Naive thymus-derived CD4-positive, alpha-beta T cell (primary cell): ENCODE measurements around the gene DNAJC22. TPM values are rescaled to one million over a fixed set of nuclear protein-coding genes. Genes with fewer than 3 reads are reported as not detected.

Experiments used
- ATAC-seq: fragments of 150-1000 bp; cut with Tn5 transposase; 2 replicates; pipeline ENCODE4 v1.10.0; 2021; ENCODE audit warnings: mild to moderate bottlenecking, moderate library complexity
- CTCF ChIA-PET: fragments of 350-600 bp; sonication (Branson Sonifier 250); formaldehyde crosslinking; loops from one replicate; lab custom pipeline; 2021; ENCODE audit warnings: antibody characterized with exemption; lab: Charles Lee
- POLR2A ChIA-PET: fragments of 350-600 bp; sonication (Branson Sonifier 250); formaldehyde crosslinking; loops from one replicate; lab custom pipeline; 2021; ENCODE audit warnings: antibody characterized with exemption, inconsistent platforms; lab: Charles Lee
- DNase-seq, 9 donors: peaks; one replicate each; pipeline versions ENCODE4 v3.0.0 to v3.0.0-alpha.2; 2020 to 2022; ENCODE audit warnings: mixed read lengths in 1 of 9
- H3K27ac ChIP-seq: one replicate; pipeline ENCODE4 v1.7.0; 2013; ENCODE audit warnings: mild to moderate bottlenecking, low read depth, low read length, moderate library complexity
- H3K27me3 ChIP-seq, 2 donors: one replicate each; pipeline ENCODE4 v1.7.0; 2013; ENCODE audit warnings: low read length in 2 of 2, mild to moderate bottlenecking in 2 of 2, moderate library complexity in 2 of 2; ENCODE audit not compliant: control insufficient read depth in 2 of 2, insufficient read depth in 2 of 2
- H3K36me3 ChIP-seq, 3 experiments: 1 replicate in 2 of 3; 2 replicates in 1 of 3; pipeline ENCODE4 v1.7.0; 2013; ENCODE audit warnings: low read length in 3 of 3, mild to moderate bottlenecking in 3 of 3, moderate library complexity in 1 of 3; ENCODE audit not compliant: insufficient read depth in 3 of 3, control insufficient read depth in 2 of 3
- H3K4me1 ChIP-seq, 2 donors: one replicate each; pipeline ENCODE4 v1.7.0; 2013; ENCODE audit warnings: low read length in 2 of 2, mild to moderate bottlenecking in 2 of 2, moderate library complexity in 1 of 2; ENCODE audit not compliant: control insufficient read depth in 2 of 2, insufficient read depth in 2 of 2
- H3K4me3 ChIP-seq: 2 replicates; pipeline ENCODE4 v1.7.0; 2013; ENCODE audit warnings: mild to moderate bottlenecking, low read length
- H3K9me3 ChIP-seq, 3 experiments: 1 replicate in 2 of 3; 2 replicates in 1 of 3; pipeline ENCODE4 v1.7.0; 2013; ENCODE audit warnings: low read length in 3 of 3; ENCODE audit not compliant: control insufficient read depth in 2 of 3
- H3K27ac Mint-ChIP-seq, 9 donors: one replicate each; pipeline ENCODE4 v1.8.0; 2020 to 2022; ENCODE audit warnings: mixed read lengths in 9 of 9, mild to moderate bottlenecking in 8 of 9, moderate library complexity in 5 of 9, inconsistent platforms in 2 of 9
- H3K27me3 Mint-ChIP-seq, 5 donors: one replicate each; pipeline ENCODE4 v1.8.0; 2021 to 2022; ENCODE audit warnings: mixed read lengths in 5 of 5, mild to moderate bottlenecking in 1 of 5
- H3K36me3 Mint-ChIP-seq, 5 donors: one replicate each; pipeline ENCODE4 v1.8.0; 2020 to 2022; ENCODE audit warnings: mixed read lengths in 5 of 5, mild to moderate bottlenecking in 3 of 5, inconsistent platforms in 1 of 5
- H3K4me1 Mint-ChIP-seq, 7 donors: one replicate each; pipeline ENCODE4 v1.8.0; 2020 to 2022; ENCODE audit warnings: mixed read lengths in 7 of 7, mild to moderate bottlenecking in 3 of 7, inconsistent platforms in 1 of 7
- H3K4me3 Mint-ChIP-seq, 10 donors: one replicate each; pipeline ENCODE4 v1.8.0; 2020 to 2022; ENCODE audit warnings: mild to moderate bottlenecking in 10 of 10, mixed read lengths in 10 of 10, moderate library complexity in 6 of 10, inconsistent platforms in 2 of 10
- H3K9me3 Mint-ChIP-seq, 11 donors: one replicate each; pipeline ENCODE4 v1.8.0; 2020 to 2022; ENCODE audit warnings: mixed read lengths in 11 of 11, mild to moderate bottlenecking in 4 of 11, inconsistent platforms in 1 of 11, moderate library complexity in 1 of 11
- intact Hi-C, 2 donors: fragments of 100-400 bp; cut with micrococcal nuclease; formaldehyde crosslinking; loops; one replicate each; pipeline ENCODE4 v1.15.1; 2023
- polyA plus RNA-seq, 2 donors: library from polyadenylated mRNA; unstranded; fragments of 300-500 nt; fragmentation: Illumina TruSeq; gene quantifications; one replicate each; pipeline ENCODE4 v1.2.3, GENCODE V29; 2021
- total RNA-seq, 6 experiments: library from RNA in 5 of 6; stranded (reverse) in 5 of 6; gene quantifications; 1 replicate in 5 of 6; 2 replicates in 1 of 6; pipeline ENCODE4 v1.2.3 and lab custom pipeline; 2021 to 2026

The DNAJC22 gene
- total and polyA plus RNA-seq, 7 experiments from 2014 or later: not detected

GRCh38 chr12:49365542-49365941, 18.9 kb downstream of the DNAJC22 start:
- H3K4me3 ChIP-seq: no peak overlapping the region
- Mint-ChIP-seq H3K27ac (peak overlapping the region in 4 of 9 donors; percentile 83 to 95 (median 90)), H3K9me3 (no peaks in the 10 kb centered on the region), H3K4me1 (peaks cover 11 to 35% (median 31%) of the 10 kb centered on the region in 7 donors), H3K36me3 (no peaks in the 10 kb centered on the region), H3K27me3 (peaks cover 0 to 9% (median 0%) of the 10 kb centered on the region in 5 donors), H3K4me3 (peak overlapping the region in 9 of 10 donors; percentile 4 to 88 (median 47))
- H3K36me3 ChIP-seq: peaks cover 0 to 10% (median 0%) of the 10 kb centered on the region in 3 experiments
- no peaks in the 10 kb centered on the region for H3K9me3 ChIP-seq
- no peak overlapping the region for H3K27ac ChIP-seq
- intact Hi-C loops: loop anchor here (5.0 to 10.0 kb wide), 4 partner anchors 202 to 377 kb away; partner anchors contain the start of genes FMNL3 (in 1 of the 2), MCRS1 (in 1 of the 2), PRPF40B (in 1 of the 2) and TMBIM6 (in 1 of the 2)
- H3K4me1 ChIP-seq: peaks cover 0 to 15% of the 10 kb centered on the region in 2 donors
- ATAC-seq: no peak
- POLR2A ChIA-PET: interaction anchor here (1.0 to 2.3 kb wide), 2 partner anchors 10 to 146 kb away, joined by 3 to 10 read pairs; no protein-coding TSS in a partner anchor
- DNase-seq: no peak
- CTCF ChIA-PET: interaction anchor here (0.7 to 2.6 kb wide), 6 partner anchors 12 to 258 kb away, joined by 3 to 14 read pairs (median 6); partner anchors contain the start of genes DNAJC22 and PRPF40B
- H3K27me3 ChIP-seq: no peaks in the 10 kb centered on the region

- Mint-ChIP-seq H3K9me3 (no peaks in the 10 kb centered on the region), H3K4me3 (peak overlapping the region; percentile 71 to 97 (median 88)), H3K36me3 (peaks cover 0 to 1% (median 0%) of the 10 kb centered on the region in 5 donors), H3K27ac (peak overlapping the region; percentile 65 to 97 (median 94)), H3K27me3 (peaks cover 0 to 6% (median 0%) of the 10 kb centered on the region in 5 donors), H3K4me1 (peaks cover 11 to 37% (median 31%) of the 10 kb centered on the region in 7 donors)
- Histone ChIP-seq H3K27ac (peak overlapping the region; percentile 87), H3K36me3 (peaks cover 0 to 10% (median 0%) of the 10 kb centered on the region in 3 experiments), H3K9me3 (no peaks in the 10 kb centered on the region), H3K4me1 (peaks cover 0 to 15% of the 10 kb centered on the region in 2 donors), H3K4me3 (peak overlapping the region; percentile 90), H3K27me3 (no peaks in the 10 kb centered on the region)
- ATAC-seq (no peak), DNase-seq (no peak)
- ChIA-PET CTCF (interaction anchor here (0.7 to 2.6 kb wide), 8 partner anchors 9 to 257 kb away, joined by 3 to 14 read pairs (median 4); partner anchors contain the start of genes DNAJC22 and PRPF40B), POLR2A (interaction anchor here (0.7 to 2.3 kb wide), 9 partner anchors 9 to 235 kb away, joined by 3 to 10 read pairs (median 4); partner anchors contain the start of genes TROAP and TUBA1B)
- intact Hi-C loops: loop anchor here (1.0 to 10.0 kb wide), 12 partner anchors 8 to 477 kb away; partner anchors contain the start of genes MCRS1 (in 2 of the 2), TROAP (in 2 of the 2), BCDIN3D (in 1 of the 2) and FMNL3 (in 1 of the 2)
Measured at GRCh38 chr12:49366096-49366651, 19.5 kb downstream of the DNAJC22 start.

- peaks cover 0 to 15% of the 10 kb centered on the region in 2 donors for H3K4me1 ChIP-seq
- peaks cover 11 to 39% (median 31%) of the 10 kb centered on the region in 7 donors for H3K4me1 Mint-ChIP-seq
- H3K27me3 Mint-ChIP-seq: peaks cover 0 to 2% (median 0%) of the 10 kb centered on the region in 5 donors
- H3K27me3 ChIP-seq: no peaks in the 10 kb centered on the region
- H3K36me3 ChIP-seq: peaks cover 0 to 10% (median 0%) of the 10 kb centered on the region in 3 experiments
- H3K27ac ChIP-seq: peak overlapping the region; percentile 87
- ATAC-seq (peak; percentile 90), DNase-seq (peak; percentile 72 to 95 (median 82))
- ChIA-PET CTCF (interaction anchor here (0.9 to 2.6 kb wide), 9 partner anchors 9 to 257 kb away, joined by 3 to 14 read pairs (median 3); partner anchors contain the start of genes DNAJC22 and PRPF40B), POLR2A (interaction anchor here (0.6 to 2.3 kb wide), 17 partner anchors 9 to 629 kb away, joined by 3 to 10 read pairs (median 4); partner anchors contain the start of genes DNAJC22, TROAP and TUBA1B)
- H3K4me3 ChIP-seq: peak overlapping the region; percentile 90
- H3K9me3 Mint-ChIP-seq: no peaks in the 10 kb centered on the region
- H3K4me3 Mint-ChIP-seq: peak overlapping the region; percentile 71 to 97 (median 88)
- intact Hi-C loops: loop anchor here (1.0 to 10.0 kb wide), 15 partner anchors 9 to 658 kb away; partner anchors contain the start of genes MCRS1 (in 2 of the 2), PRPF40B (in 2 of the 2), TROAP (in 2 of the 2) and BCDIN3D (in 1 of the 2)
- peak overlapping the region; percentile 65 to 97 (median 94) for H3K27ac Mint-ChIP-seq
- H3K36me3 Mint-ChIP-seq: peaks cover 0 to 5% (median 0%) of the 10 kb centered on the region in 5 donors
- H3K9me3 ChIP-seq: no peaks in the 10 kb centered on the region
Measured at GRCh38 chr12:49366652-49367380, 20.1 kb downstream of the DNAJC22 start.

GRCh38 chr12:49367381-49368239, 20.9 kb downstream of the DNAJC22 start, which contains the start of gene SPATS2:
Gene SPATS2, plus strand, starts transcription at chr12:49367462. Its CDS starts 93,551 bp downstream, at chr12:49461013.
- peaks cover 0 to 10% (median 0%) of the 10 kb centered on the region in 3 experiments for H3K36me3 ChIP-seq
- peaks cover 11 to 41% (median 31%) of the 10 kb centered on the region in 7 donors for H3K4me1 Mint-ChIP-seq
- peak within 1 kb of the TSS; percentile 90 for H3K4me3 ChIP-seq
- DNase-seq (peak in 1 of 9 donors; percentile 45), ATAC-seq (no peak)
- CTCF ChIA-PET: interaction anchor here (1.0 to 2.6 kb wide), 7 partner anchors 8 to 213 kb away, joined by 3 to 14 read pairs (median 5); partner anchors contain the start of gene DNAJC22
- peaks cover 0 to 5% (median 0%) of the 10 kb centered on the region in 5 donors for H3K36me3 Mint-ChIP-seq
- POLR2A ChIA-PET: interaction anchor here (0.6 to 2.3 kb wide), 15 partner anchors 9 to 916 kb away, joined by 3 to 10 read pairs (median 4); partner anchors contain the start of gene DNAJC22
- peaks cover 0 to 2% (median 0%) of the 10 kb centered on the region in 5 donors for H3K27me3 Mint-ChIP-seq
- H3K4me3 Mint-ChIP-seq: peak within 1 kb of the TSS; percentile 71 to 97 (median 88)
- H3K27ac Mint-ChIP-seq: peak within 1 kb of the TSS; percentile 65 to 97 (median 94)
- no peaks in the 10 kb centered on the region for H3K9me3 ChIP-seq
- no peaks in the 10 kb centered on the region for H3K9me3 Mint-ChIP-seq
- H3K27ac ChIP-seq: peak within 1 kb of the TSS; percentile 87
- intact Hi-C loops: loop anchor here (1.0 to 10.0 kb wide), 11 partner anchors 22 to 658 kb away; partner anchors contain the start of genes PRPF40B (in 2 of the 2), TROAP (in 2 of the 2), FMNL3 (in 1 of the 2) and MCRS1 (in 1 of the 2)
- no peaks in the 10 kb centered on the region for H3K27me3 ChIP-seq
- H3K4me1 ChIP-seq: peaks cover 0 to 15% of the 10 kb centered on the region in 2 donors

DNA sequence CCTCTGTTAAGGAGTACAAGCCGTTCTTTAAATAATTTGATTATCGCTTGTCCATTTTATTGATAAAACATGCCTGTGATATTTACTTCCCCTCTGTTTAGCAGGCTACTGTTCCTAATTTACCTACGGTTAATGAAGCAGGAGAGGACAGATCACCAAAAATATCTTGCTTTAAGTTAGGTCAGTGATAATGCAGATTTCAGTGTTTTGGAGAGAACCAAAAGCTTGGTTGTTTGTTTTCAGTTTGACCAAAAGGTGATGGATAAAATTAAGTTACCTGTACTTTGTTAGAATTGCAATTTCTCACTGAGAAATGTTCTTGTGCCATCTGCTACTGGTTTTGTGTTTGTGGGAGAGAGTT, 21.5 kb downstream of the DNAJC22 start:
- intact Hi-C loops: loop anchor here (5.0 to 10.0 kb wide), 4 partner anchors 199 to 374 kb away; partner anchors contain the start of genes FMNL3 (in 1 of the 2), MCRS1 (in 1 of the 2), PRPF40B (in 1 of the 2) and TMBIM6 (in 1 of the 2)
- peak overlapping the region; percentile 87 for H3K27ac ChIP-seq
- Mint-ChIP-seq H3K36me3 (peaks cover 0 to 5% (median 0%) of the 10 kb centered on the region in 5 donors), H3K27ac (peak overlapping the region in 8 of 9 donors; percentile 5 to 97 (median 84)), H3K9me3 (no peaks in the 10 kb centered on the region), H3K27me3 (no peaks in the 10 kb centered on the region), H3K4me3 (peak overlapping the region; percentile 71 to 97 (median 88)), H3K4me1 (peaks cover 11 to 43% (median 31%) of the 10 kb centered on the region in 7 donors)
- POLR2A ChIA-PET: interaction anchor here (0.8 to 1.2 kb wide), 3 partner anchors 9 to 916 kb away, joined by 3 to 5 read pairs (median 3); no protein-coding TSS in a partner anchor
- no peak for DNase-seq
- no peak for ATAC-seq
- H3K4me3 ChIP-seq: no peak overlapping the region
- H3K4me1 ChIP-seq: peaks cover 0 to 15% of the 10 kb centered on the region in 2 donors
- H3K9me3 ChIP-seq: no peaks in the 10 kb centered on the region
- no peaks in the 10 kb centered on the region for H3K27me3 ChIP-seq
- H3K36me3 ChIP-seq: peaks cover 0 to 10% (median 0%) of the 10 kb centered on the region in 3 experiments
- CTCF ChIA-PET: no interaction called here
